Neural cell (in vitro differentiated cells): Measurements from ENCODE around the gene PDE7B. TPM values are rescaled to one million over a fixed set of nuclear protein-coding genes. Genes with fewer than 3 reads are reported as not detected.

Source experiments
- H2AFZ ChIP-seq: fragments of 200-600, 300-800 bp; sonication (generic), shearing (Covaris generic); 2 replicates; pipeline ENCODE4 v1.6.0; 2014; ENCODE audit warnings: low read depth, mild to moderate bottlenecking, antibody characterized with exemption, low read length, moderate library complexity
- H3F3A ChIP-seq: fragments of 200-600 bp; shearing (Covaris generic); 2 replicates; pipeline ENCODE4 v1.6.1; 2016; ENCODE audit warnings: mild to moderate bottlenecking, moderate library complexity, mixed read lengths, antibody characterized with exemption, low read length; ENCODE audit not compliant: insufficient read depth, poor library complexity, severe bottlenecking
- H3K27ac ChIP-seq: fragments of 200-600, 300-800 bp; sonication (generic), shearing (Covaris generic); 2 replicates; pipeline ENCODE4 v1.5.1; 2014; ENCODE audit warnings: mild to moderate bottlenecking, low read length, moderate library complexity
- H3K27me3 ChIP-seq: fragments of 300-800, 200-600 bp; sonication (generic), shearing (Covaris generic); 2 replicates; pipeline ENCODE4 v1.6.0; 2014; ENCODE audit warnings: mild to moderate bottlenecking, low read depth, low read length, moderate library complexity; ENCODE audit not compliant: insufficient read depth
- H3K36me3 ChIP-seq: fragments of 300-800, 200-600 bp; sonication (generic), shearing (Covaris generic); 2 replicates; pipeline ENCODE4 v1.5.1; 2014; ENCODE audit warnings: mild to moderate bottlenecking, antibody characterized with exemption, low read length, moderate library complexity; ENCODE audit not compliant: insufficient read depth
- H3K4me2 ChIP-seq: fragments of 300-800, 200-600 bp; sonication (generic), shearing (Covaris generic); 2 replicates; pipeline ENCODE4 v1.6.0; 2014; ENCODE audit warnings: mild to moderate bottlenecking, low read length
- H3K4me3 ChIP-seq: fragments of 300-800, 200-600 bp; sonication (generic), shearing (Covaris generic); 2 replicates; pipeline ENCODE4 v1.5.1; 2014; ENCODE audit warnings: mild to moderate bottlenecking, low read length, moderate library complexity
- H3K79me2 ChIP-seq: fragments of 200-600 bp; shearing (Covaris generic); replicated peaks from 2 replicates; pipeline ENCODE4 v1.6.0; 2014; ENCODE audit warnings: mild to moderate bottlenecking, low read length, moderate library complexity; ENCODE audit not compliant: insufficient read depth
- H3K9ac ChIP-seq: fragments of 300-800, 200-600 bp; sonication (generic), shearing (Covaris generic); 2 replicates; pipeline ENCODE4 v1.6.1; 2016; ENCODE audit warnings: mild to moderate bottlenecking, low read length, mixed read lengths
- H3K9me2 ChIP-seq: fragments of 200-600 bp; shearing (Covaris generic); 2 replicates; pipeline ENCODE4 v1.6.1; 2016; ENCODE audit warnings: mild to moderate bottlenecking, low read length, mixed read lengths; ENCODE audit not compliant: insufficient read depth
- H3K9me3 ChIP-seq: fragments of 200-600, 300-800 bp; sonication (generic), shearing (Covaris generic); 2 replicates; pipeline ENCODE4 v1.6.1; 2016; ENCODE audit warnings: mild to moderate bottlenecking, mixed run types, low read length, moderate library complexity, mixed read lengths
- H4K20me1 ChIP-seq: fragments of 200-600 bp; shearing (Covaris generic); 2 replicates; pipeline ENCODE4 v1.6.1; 2016; ENCODE audit warnings: mild to moderate bottlenecking, mixed run types; ENCODE audit not compliant: insufficient read depth
- CTCF ChIP-seq: fragments of 450-650 bp; IDR thresholded peaks from 2 replicates; pipeline ENCODE4 v1.5.1; 2014; ENCODE audit warnings: antibody characterized with exemption, mild to moderate bottlenecking, moderate library complexity; ENCODE audit not compliant: poor library complexity, severe bottlenecking
- EP300 ChIP-seq: fragments of 450-650 bp; conservative IDR thresholded peaks from 2 replicates; pipeline ENCODE4 v1.6.1; 2014; ENCODE audit warnings: antibody characterized with exemption, mild to moderate bottlenecking, moderate library complexity; ENCODE audit not compliant: poor library complexity, severe bottlenecking
- EZH2 ChIP-seq: fragments of 200-600, 300-800 bp; shearing (Covaris generic), sonication (generic); IDR thresholded peaks from 2 replicates; pipeline ENCODE4 v1.6.1; 2014; ENCODE audit warnings: antibody characterized with exemption, low read length, borderline replicate concordance, mild to moderate bottlenecking; ENCODE audit not compliant: insufficient read depth, poor library complexity, severe bottlenecking
- MXI1 ChIP-seq: fragments of 450-650 bp; conservative IDR thresholded peaks from 2 replicates; pipeline ENCODE4 v1.6.1; 2014; ENCODE audit warnings: antibody characterized with exemption, mild to moderate bottlenecking; ENCODE audit not compliant: poor library complexity, severe bottlenecking
- POLR2AphosphoS5 ChIP-seq: IDR thresholded peaks from 2 replicates; pipeline ENCODE4 v1.6.1; 2012
- RAD21 ChIP-seq: fragments of 450-650 bp; conservative IDR thresholded peaks from 2 replicates; pipeline ENCODE4 v1.6.1; 2014; ENCODE audit warnings: antibody characterized with exemption, mild to moderate bottlenecking, moderate library complexity
- REST ChIP-seq: IDR thresholded peaks from 2 replicates; pipeline ENCODE4 v1.6.1; 2012; ENCODE audit warnings: borderline replicate concordance
- SMC3 ChIP-seq: fragments of 450-650 bp; conservative IDR thresholded peaks from 2 replicates; pipeline ENCODE4 v1.6.1; 2014; ENCODE audit warnings: antibody characterized with exemption, mild to moderate bottlenecking, moderate library complexity; ENCODE audit not compliant: poor library complexity
- TAF1 ChIP-seq: IDR thresholded peaks from 2 replicates; pipeline ENCODE4 v1.6.1; 2012; ENCODE audit warnings: low read depth
- polyA plus RNA-seq: library from polyadenylated mRNA; depleted of rRNA; stranded (reverse); fragments of >200 nt; gene quantifications from 2 replicates; pipeline ENCODE4 v1.2.3, GENCODE V29; 2014

PDE7B gene
- polyA plus RNA-seq, 1 donor from 2014 or later = 5.9 TPM

- no peaks in the 10 kb centered on the region for H3K9me3 ChIP-seq
- no peaks in the 10 kb centered on the region for H3K9me2 ChIP-seq
- no peak overlapping the region for H3K9ac ChIP-seq
- no peak overlapping the region for H3K4me2 ChIP-seq
- TF ChIP-seq SMC3 (no peak), TAF1 (no peak), MXI1 (no peak), RAD21 (no peak), EZH2 (no peak), CTCF (no peak), REST (no peak), POLR2AphosphoS5 (no peak), EP300 (no peak)
- H3K4me3 ChIP-seq = no peak overlapping the region
- H4K20me1 ChIP-seq = no peaks in the 10 kb centered on the region
- no peak overlapping the region for H3K27ac ChIP-seq
- no peaks in the 10 kb centered on the region for H3K36me3 ChIP-seq
- no peak overlapping the region for H2AFZ ChIP-seq
- H3K27me3 ChIP-seq = no peaks in the 10 kb centered on the region
- H3F3A ChIP-seq = no peaks in the 10 kb centered on the region
- no peaks in the 10 kb centered on the region for H3K79me2 ChIP-seq
Measured at GRCh38 chr6:136085370-136086115, 234.0 kb downstream of the PDE7B start.

GRCh38 chr6:136086686-136087085 lies 235.2 kb downstream of the PDE7B start:
- TF ChIP-seq RAD21 (no peak), CTCF (no peak), EZH2 (no peak), SMC3 (no peak), EP300 (no peak), POLR2AphosphoS5 (no peak), MXI1 (no peak), REST (no peak), TAF1 (no peak)
- Histone ChIP-seq H3K79me2 (no peaks in the 10 kb centered on the region), H3K4me3 (no peak overlapping the region), H2AFZ (no peak overlapping the region), H3K27me3 (no peaks in the 10 kb centered on the region), H3K4me2 (no peak overlapping the region), H3K27ac (no peak overlapping the region), H3K9ac (no peak overlapping the region), H4K20me1 (no peaks in the 10 kb centered on the region), H3K9me3 (no peaks in the 10 kb centered on the region), H3F3A (no peaks in the 10 kb centered on the region), H3K36me3 (no peaks in the 10 kb centered on the region), H3K9me2 (no peaks in the 10 kb centered on the region)
